Endothelial cell of umbilical vein (primary cell): ENCODE results near the gene CALN1. TPM values are rescaled to one million over a fixed set of nuclear protein-coding genes. Genes with fewer than 3 reads are reported as not detected.

Experiments used
- BruUV-seq: library from RNA; stranded (reverse); fragments of 400-500 nt; replicated peaks from 2 replicates; lab custom pipeline; 2021; lab: Mats Ljungman, UMichigan
- CTCF ChIA-PET: fragments of 300-600, 350-600 bp; sonication (Branson Sonifier 250); formaldehyde crosslinking; loops from one replicate; lab custom pipeline; 2021; ENCODE audit warnings: antibody characterized with exemption, inconsistent platforms; lab: Charles Lee
- POLR2A ChIA-PET: fragments of 300-600, 350-600 bp; sonication (Branson Sonifier 250); formaldehyde crosslinking; loops from one replicate; lab custom pipeline; 2021; ENCODE audit warnings: antibody characterized with exemption, inconsistent platforms; lab: Charles Lee
- DNase-seq: peaks from one replicate; pipeline ENCODE4 v3.0.0-alpha.2; 2011; ENCODE audit warnings: low read depth, low spot score
- FAIRE-seq: peaks from 2 replicates; lab custom pipeline; 2011; peaks lifted over from hg19 to GRCh38; lab: Jason Lieb, UNC
- H2AFZ ChIP-seq: 2 replicates; pipeline ENCODE4 v1.6.0; 2012; ENCODE audit warnings: low read depth, low read length, control low read depth, inconsistent platforms
- H3K27ac ChIP-seq: 2 replicates; pipeline ENCODE4 v1.5.1; 2011; ENCODE audit warnings: low read depth, mild to moderate bottlenecking, control low read depth, low read length, moderate library complexity; ENCODE audit not compliant: insufficient read depth
- H3K27me3 ChIP-seq, 2 experiments: 2 replicates each; pipeline versions ENCODE4 v1.6.0 to v1.6.1; 2011; ENCODE audit warnings: low read length in 2 of 2, mixed read lengths in 1 of 2; ENCODE audit not compliant: control insufficient read depth in 2 of 2, insufficient read depth in 2 of 2
- H3K36me3 ChIP-seq, 2 experiments: 2 replicates in 1 of 2; 3 replicates in 1 of 2; pipeline ENCODE4 v1.5.1; 2011; ENCODE audit warnings: low read length in 2 of 2, mild to moderate bottlenecking in 1 of 2, moderate library complexity in 1 of 2; ENCODE audit not compliant: control insufficient read depth in 2 of 2, insufficient read depth in 2 of 2; ENCODE audit errors: extremely low read depth in 1 of 2
- H3K4me1 ChIP-seq: 3 replicates; pipeline ENCODE4 v1.5.1; 2011; ENCODE audit warnings: mild to moderate bottlenecking, low read length; ENCODE audit not compliant: control insufficient read depth, insufficient read depth; ENCODE audit errors: extremely low read depth
- H3K4me2 ChIP-seq: 2 replicates; pipeline ENCODE4 v1.6.1; 2011; ENCODE audit warnings: low read length, control low read depth, mixed read lengths; ENCODE audit not compliant: insufficient read depth
- H3K4me3 ChIP-seq, 3 experiments: fragments of 200-600 bp in 1 of 3; sonication (generic), shearing (Covaris generic) in 1 of 3; replicated peaks in 1 of 3; 2 replicates each; pipeline ENCODE4 v1.5.1; 2011 to 2016; ENCODE audit warnings: control low read depth in 3 of 3, low read length in 3 of 3, mild to moderate bottlenecking in 2 of 3, inconsistent platforms in 1 of 3, low read depth in 1 of 3, moderate library complexity in 1 of 3; ENCODE audit not compliant: insufficient read depth in 1 of 3
- H3K79me2 ChIP-seq: 2 replicates; pipeline ENCODE4 v1.6.0; 2012; ENCODE audit warnings: low read length, inconsistent platforms; ENCODE audit not compliant: control insufficient read depth, insufficient read depth
- H3K9ac ChIP-seq: replicated peaks from 2 replicates; pipeline ENCODE3; 2011; ENCODE audit warnings: low read length, control low read depth; ENCODE audit not compliant: insufficient read depth; ENCODE audit errors: extremely low read depth
- H3K9me1 ChIP-seq: replicated peaks from 3 replicates; pipeline ENCODE4 v1.6.0; 2011; ENCODE audit warnings: mild to moderate bottlenecking, low read length; ENCODE audit not compliant: control insufficient read depth, insufficient read depth; ENCODE audit errors: extremely low read depth
- H3K9me3 ChIP-seq: replicated peaks from 2 replicates; pipeline ENCODE4 v1.5.1; 2012; ENCODE audit warnings: low read length, inconsistent platforms; ENCODE audit not compliant: control insufficient read depth, insufficient read depth
- H4K20me1 ChIP-seq: replicated peaks from 2 replicates; pipeline ENCODE3; 2011; ENCODE audit warnings: mild to moderate bottlenecking, low read length; ENCODE audit not compliant: control insufficient read depth, insufficient read depth; ENCODE audit errors: extremely low read depth
- EZH2 ChIP-seq: IDR thresholded peaks from 2 replicates; pipeline ENCODE4 v1.6.1; 2012; ENCODE audit warnings: borderline replicate concordance, low read depth, mild to moderate bottlenecking, moderate library complexity, low read length, inconsistent platforms; ENCODE audit not compliant: severe bottlenecking
- FOS ChIP-seq: IDR thresholded peaks from 2 replicates; pipeline ENCODE4 v1.6.1; 2011; ENCODE audit warnings: mild to moderate bottlenecking, low read length, moderate library complexity, borderline replicate concordance; ENCODE audit not compliant: insufficient read depth
- GATA2 ChIP-seq: IDR thresholded peaks from 2 replicates; pipeline ENCODE4 v1.7.0; 2011; ENCODE audit warnings: low read depth, mild to moderate bottlenecking, moderate library complexity, mixed read lengths, low read length; ENCODE audit not compliant: insufficient read length, insufficient read depth
- JUN ChIP-seq: IDR thresholded peaks from 2 replicates; pipeline ENCODE4 v1.6.1; 2011; ENCODE audit warnings: borderline replicate concordance, low read depth; ENCODE audit not compliant: insufficient read length, insufficient read depth
- MAX ChIP-seq: IDR thresholded peaks from 2 replicates; pipeline ENCODE4 v1.6.1; 2011; ENCODE audit not compliant: insufficient read depth, insufficient read length
- MYC ChIP-seq: IDR thresholded peaks from one replicate; pipeline ENCODE4 v1.6.1; 2011; ENCODE audit warnings: mild to moderate bottlenecking, low read depth, low read length
- POLR2A ChIP-seq: IDR thresholded peaks from 2 replicates; pipeline ENCODE4 v1.6.1; 2012; ENCODE audit warnings: low read depth, mild to moderate bottlenecking, control low read depth, low read length
- POLR2AphosphoS5 ChIP-seq: IDR thresholded peaks from 2 replicates; pipeline ENCODE4 v1.6.1; 2012; ENCODE audit warnings: low read depth, mild to moderate bottlenecking, control low read depth, low read length, moderate library complexity; ENCODE audit not compliant: insufficient read depth
- dilution Hi-C: fragments of 300-500 bp; cut with MboI; formaldehyde crosslinking; loops from one replicate; pipeline ENCODE4 v1.15.0; 2019; ENCODE audit warnings: low sequenced_read_pairs; ENCODE audit not compliant: extremely low pct_ligation_motif_present
- intact Hi-C: fragments of 100-400 bp; cut with micrococcal nuclease; formaldehyde crosslinking; loops from one replicate; pipeline ENCODE4 v1.10.0; 2022
- polyA plus RNA-seq, 4 experiments: library from polyadenylated mRNA; depleted of rRNA in 3 of 4; stranded (reverse) in 3 of 4; unstranded in 1 of 4; fragments of >200 nt; gene quantifications; 2 replicates each; pipeline versions ENCODE4 v1.2.1 to v1.2.3, GENCODE V29; 2011 to 2012; ENCODE audit warnings: missing spikeins in 1 of 4
- total RNA-seq: library from RNA; stranded (reverse); gene quantifications from 2 replicates; pipeline ENCODE4 v1.2.3, GENCODE V29; 2021
- TF ChIP-seq, protein P1 (sequence below), 2 donors: IDR thresholded peaks; 1 replicate in 1 of 2; 2 replicates in 1 of 2; pipeline ENCODE4 v1.5.1; 2011; ENCODE audit warnings: low read length in 2 of 2, mild to moderate bottlenecking in 2 of 2, moderate library complexity in 2 of 2, control low read depth in 1 of 2, inconsistent platforms in 1 of 2, low read depth in 1 of 2; ENCODE audit not compliant: insufficient read depth in 1 of 2; ENCODE audit errors: extremely low read depth in 1 of 2

Gene CALN1
- total and polyA plus RNA-seq, 2 donors (not counting 3 experiments of a cell fraction or from before 2014, with no cell fraction given): not detected

DNA sequence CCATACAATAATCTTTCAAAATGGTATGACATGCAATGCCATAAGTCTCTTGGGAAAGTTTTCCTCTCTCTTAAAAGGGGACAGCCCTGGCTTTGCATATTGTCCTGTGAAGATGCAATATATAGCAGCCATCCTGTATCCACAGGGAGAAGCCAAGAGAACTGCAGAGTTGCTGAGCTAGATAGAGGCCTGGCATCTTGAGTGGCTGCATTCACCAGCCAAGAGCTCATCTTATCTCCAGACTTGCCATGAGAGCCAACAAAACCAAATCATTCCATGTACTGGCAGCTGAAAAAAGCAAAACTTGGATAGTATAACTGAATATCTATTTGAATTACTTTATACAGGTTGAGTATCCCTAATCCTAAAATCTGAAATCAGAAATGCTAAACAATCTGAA lies 348.8 kb downstream of the CALN1 start:
- Histone ChIP-seq H3K9me1 (no peaks in the 10 kb centered on the region), H4K20me1 (no peaks in the 10 kb centered on the region), H3K9me3 (no peaks in the 10 kb centered on the region), H3K4me3 (no peak overlapping the region), H3K4me2 (no peak overlapping the region), H3K9ac (no peak overlapping the region), H3K27ac (no peak overlapping the region), H3K79me2 (no peaks in the 10 kb centered on the region), H3K36me3 (no peaks in the 10 kb centered on the region), H2AFZ (no peak overlapping the region), H3K27me3 (no peaks in the 10 kb centered on the region), H3K4me1 (no peaks in the 10 kb centered on the region)
- TF ChIP-seq MAX (no peak), POLR2A (no peak), FOS (no peak), MYC (no peak), EZH2 (no peak), JUN (no peak), GATA2 (no peak), POLR2AphosphoS5 (no peak)
- TF ChIP-seq, protein P1, sequence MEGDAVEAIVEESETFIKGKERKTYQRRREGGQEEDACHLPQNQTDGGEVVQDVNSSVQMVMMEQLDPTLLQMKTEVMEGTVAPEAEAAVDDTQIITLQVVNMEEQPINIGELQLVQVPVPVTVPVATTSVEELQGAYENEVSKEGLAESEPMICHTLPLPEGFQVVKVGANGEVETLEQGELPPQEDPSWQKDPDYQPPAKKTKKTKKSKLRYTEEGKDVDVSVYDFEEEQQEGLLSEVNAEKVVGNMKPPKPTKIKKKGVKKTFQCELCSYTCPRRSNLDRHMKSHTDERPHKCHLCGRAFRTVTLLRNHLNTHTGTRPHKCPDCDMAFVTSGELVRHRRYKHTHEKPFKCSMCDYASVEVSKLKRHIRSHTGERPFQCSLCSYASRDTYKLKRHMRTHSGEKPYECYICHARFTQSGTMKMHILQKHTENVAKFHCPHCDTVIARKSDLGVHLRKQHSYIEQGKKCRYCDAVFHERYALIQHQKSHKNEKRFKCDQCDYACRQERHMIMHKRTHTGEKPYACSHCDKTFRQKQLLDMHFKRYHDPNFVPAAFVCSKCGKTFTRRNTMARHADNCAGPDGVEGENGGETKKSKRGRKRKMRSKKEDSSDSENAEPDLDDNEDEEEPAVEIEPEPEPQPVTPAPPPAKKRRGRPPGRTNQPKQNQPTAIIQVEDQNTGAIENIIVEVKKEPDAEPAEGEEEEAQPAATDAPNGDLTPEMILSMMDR (IDR thresholded peaks at IDR 0.05; ENCODE audit: extremely low read depth in 1 of 2, insufficient read depth in 1 of 2, low read depth in 1 of 2, low read length in 2 of 2): no peak
- dilution Hi-C loops (no loop called here), intact Hi-C loops (no loop called here)
- no TSS peak for BruUV-seq
- CTCF ChIA-PET: no interaction called here
- POLR2A ChIA-PET: no interaction called here
- DNase-seq (no peak), FAIRE-seq (no peak)
